NCI-H510A (cell line): ENCODE results near the gene PI4KB.
A peak's percentile ranks its signal among the peaks of the same experiment; 100 is the strongest.
"Not testable (repeated sequence)": the region's sequence is repeated elsewhere in the genome, so short reads cannot be mapped to it uniquely, and the experiment has no call there.

Experiments
- DNase-seq: peaks from one replicate; lab custom pipeline; 2025; lab: John Stamatoyannopoulos, UW

PI4KB gene

DNA sequence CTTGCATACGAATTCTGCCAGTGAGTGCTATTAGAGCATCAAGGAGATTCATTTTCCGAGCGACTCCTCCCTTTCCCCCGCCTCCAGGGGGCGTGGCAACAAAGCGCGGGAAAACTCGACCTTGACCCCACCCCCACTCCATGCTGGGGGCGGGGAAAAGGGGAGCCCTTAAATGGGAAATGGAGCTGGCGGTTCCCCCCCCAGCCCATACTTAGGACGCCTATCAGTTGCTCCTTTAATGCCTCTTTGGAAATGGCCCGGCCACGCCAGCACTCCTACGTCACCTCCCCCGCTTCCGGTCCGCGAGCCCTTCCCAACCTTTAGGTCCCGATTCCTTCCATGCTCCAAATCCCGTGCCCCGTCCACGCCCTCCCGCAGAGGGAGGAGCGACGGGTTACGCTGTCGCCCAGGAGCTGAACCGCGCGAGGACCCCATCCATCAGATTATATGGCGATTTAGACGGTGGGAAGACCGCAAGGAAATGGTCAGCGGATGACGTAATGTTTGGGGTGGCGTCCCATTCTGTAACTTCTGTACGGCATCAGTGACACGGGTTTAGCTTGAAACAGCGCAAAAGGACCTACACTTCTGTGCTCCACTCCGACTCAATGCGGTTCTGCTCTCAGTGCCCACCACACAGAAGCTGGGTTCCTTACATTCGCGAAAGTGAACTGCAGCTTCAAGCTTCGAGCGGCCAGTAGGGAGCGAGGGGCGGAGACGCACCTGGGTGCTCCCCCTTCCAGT is 45.8 kb downstream of the PI4KB start:
- peak; percentile 96 for DNase-seq

DNA sequence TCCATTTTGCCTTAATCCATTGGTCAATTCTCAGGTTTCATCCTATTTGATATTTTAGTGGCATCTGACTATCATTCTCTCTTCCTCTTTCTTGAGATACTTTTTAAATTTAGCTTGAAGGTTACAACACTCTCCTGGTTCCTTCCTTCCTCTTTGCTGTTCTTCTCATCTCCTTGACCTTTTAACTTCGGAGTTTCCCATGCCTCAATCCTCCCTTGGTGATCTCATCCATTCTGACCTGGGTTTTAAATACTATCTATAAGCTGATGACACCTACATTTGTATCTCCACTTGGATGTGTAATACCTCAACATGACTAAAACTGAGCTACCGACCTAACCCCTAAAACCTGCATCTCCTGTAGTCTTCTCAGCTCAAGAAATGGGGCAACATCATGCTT is 50.0 kb downstream of the PI4KB start:
- no peak for DNase-seq

DNA sequence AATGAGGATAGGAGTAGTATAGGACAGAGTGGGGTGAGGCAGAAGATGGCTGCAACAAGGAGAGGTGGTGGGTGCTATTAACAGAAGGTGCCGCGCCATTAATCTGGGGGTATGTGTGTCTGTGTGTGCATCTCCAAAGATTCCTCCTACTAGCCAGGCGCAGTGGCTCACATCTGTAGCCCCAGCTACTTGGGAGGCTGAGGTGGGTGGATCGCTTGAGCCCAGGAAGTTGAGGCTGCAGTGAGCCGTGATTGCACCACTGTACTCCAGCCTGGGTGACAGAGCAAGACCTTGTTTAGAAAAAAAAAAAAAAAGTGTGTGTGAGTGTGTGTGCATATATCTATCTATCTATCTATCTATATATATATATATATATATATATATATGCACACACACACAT is 51.9 kb downstream of the PI4KB start:
- not testable (repeated sequence) for DNase-seq

DNA sequence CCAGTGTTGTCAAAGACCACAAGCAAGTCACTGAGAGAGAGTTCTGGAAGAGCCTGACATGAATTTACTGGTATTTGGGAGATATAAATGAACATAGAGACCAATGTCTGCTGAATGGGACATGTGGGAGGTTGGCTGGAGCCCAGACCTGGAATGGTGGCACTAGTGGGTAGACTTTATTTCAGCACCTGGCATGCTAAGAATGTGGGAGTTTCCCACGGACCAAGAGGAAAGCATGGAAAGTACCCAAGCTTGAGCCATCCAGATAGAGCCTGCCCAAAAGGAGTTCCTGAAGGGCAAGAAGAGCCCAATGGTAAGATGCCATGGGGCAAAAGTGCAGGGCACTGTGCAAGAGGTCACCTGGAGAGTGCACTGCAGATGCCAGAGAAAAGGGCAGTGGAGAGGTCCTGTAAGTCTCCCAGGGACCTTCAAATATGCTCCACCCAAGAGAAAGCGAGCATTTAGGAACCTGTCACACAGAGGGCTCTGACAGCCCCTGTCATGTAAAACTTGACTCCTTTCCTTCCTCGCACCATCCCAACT is 53.2 kb downstream of the PI4KB start:
- DNase-seq: no peak

DNA sequence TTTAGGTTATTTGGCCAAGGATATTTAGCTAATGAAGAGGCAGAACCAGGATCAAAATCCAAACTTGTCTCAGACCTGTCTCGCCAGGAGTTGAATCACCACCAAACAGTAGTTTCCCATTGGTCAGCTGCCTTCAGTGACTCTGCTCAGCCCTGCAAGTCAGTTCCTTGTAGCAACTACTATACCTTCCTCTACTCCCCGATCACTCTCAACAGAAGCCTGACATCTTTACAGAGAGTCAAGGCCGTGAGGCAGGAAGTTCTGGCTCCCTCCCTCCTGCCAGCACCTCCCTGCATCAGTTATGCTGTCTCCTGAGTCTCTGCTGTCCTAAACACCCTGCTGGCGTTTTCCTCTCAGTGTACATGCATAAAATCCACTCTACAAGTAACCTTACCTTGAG is 59.5 kb downstream of the PI4KB start:
- no peak for DNase-seq

DNA sequence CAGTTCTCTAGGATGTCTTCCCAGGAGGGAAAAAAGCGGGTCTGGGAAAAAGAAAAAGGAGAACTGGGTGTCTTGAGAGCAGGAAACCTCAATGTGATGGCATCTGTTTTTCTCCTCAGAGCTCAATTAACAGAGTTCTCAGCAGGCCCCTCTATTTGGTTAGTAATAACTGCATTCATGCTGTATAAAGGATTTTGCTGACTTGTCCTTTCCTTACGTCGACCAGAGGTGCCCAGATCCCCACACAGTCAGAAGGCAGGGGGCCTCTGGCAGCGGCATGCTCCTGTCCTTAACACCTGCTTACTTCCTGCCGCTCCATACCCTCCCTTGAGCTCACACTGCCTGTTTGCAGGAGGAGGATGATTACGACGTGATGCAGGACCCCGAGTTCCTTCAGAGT is 60.4 kb downstream of the PI4KB start:
- no peak for DNase-seq

DNA sequence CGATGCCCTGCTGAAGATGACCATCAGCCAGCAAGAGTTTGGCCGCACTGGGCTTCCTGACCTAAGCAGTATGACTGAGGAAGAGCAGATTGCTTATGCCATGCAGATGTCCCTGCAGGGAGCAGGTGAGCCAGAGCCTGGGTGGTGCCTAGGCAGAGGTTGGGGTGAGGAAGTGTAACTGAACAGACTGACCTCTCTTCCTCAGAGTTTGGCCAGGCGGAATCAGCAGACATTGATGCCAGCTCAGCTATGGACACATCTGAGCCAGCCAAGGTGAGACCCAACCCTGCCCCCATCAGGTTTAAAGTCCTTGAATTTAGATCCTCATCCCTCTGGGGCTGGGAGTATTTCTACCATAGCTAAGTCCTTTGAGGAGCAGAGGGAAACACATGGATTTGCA is 60.9 kb downstream of the PI4KB start:
- DNase-seq: no peak

DNA sequence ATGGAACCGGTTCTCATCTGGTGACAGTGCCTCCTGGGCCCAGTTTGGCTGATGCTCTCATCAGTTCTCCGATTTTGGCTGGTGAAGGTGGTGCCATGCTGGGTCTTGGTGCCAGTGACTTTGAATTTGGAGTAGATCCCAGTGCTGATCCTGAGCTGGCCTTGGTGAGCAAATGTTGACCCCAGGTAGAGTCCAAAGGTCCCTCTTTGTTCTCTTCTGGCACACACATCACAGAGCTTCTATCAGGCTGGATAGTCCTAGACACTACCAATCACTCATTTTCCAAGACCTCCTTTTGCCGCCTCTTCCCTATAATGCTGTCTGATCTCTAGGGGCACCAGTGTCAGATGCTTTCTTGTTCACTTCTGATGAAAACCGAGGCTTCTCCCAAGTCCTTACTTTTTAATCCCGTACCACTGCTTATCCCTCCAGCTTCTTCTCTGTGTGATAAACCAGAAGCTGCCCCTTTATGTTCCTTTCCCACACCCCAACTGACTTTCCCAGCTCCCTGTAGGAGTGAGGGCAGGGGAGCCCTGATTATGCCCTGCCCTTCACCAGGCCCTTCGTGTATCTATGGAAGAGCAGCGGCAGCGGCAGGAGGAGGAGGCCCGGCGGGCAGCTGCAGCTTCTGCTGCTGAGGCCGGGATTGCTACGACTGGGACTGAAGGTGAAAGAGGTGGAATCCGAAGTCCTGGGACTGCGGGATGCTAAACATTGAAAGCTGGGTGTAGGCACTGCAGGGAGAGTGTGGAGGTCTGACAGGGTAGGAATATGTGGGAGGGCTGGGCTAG is 61.6 kb downstream of the PI4KB start:
- no peak for DNase-seq

DNA sequence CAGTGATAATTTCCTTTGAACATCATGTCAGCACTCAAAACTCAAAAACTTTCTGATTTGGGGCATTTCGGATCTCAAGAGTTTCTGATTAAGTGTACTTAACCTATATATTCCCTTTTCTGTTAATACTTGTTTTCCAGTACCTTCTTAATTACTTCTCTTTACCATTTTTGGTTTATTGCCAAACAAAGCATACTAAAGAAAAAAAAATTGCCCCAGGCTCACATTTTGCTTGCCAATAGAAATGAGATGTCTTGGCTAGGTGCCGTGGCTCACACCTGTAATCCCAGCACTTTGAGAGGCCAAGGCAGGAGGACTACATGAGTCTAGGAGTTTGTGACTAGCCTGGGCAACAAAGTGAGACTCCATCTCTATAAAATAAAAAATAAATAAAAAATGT is 67.9 kb downstream of the PI4KB start:
- no peak for DNase-seq

DNA sequence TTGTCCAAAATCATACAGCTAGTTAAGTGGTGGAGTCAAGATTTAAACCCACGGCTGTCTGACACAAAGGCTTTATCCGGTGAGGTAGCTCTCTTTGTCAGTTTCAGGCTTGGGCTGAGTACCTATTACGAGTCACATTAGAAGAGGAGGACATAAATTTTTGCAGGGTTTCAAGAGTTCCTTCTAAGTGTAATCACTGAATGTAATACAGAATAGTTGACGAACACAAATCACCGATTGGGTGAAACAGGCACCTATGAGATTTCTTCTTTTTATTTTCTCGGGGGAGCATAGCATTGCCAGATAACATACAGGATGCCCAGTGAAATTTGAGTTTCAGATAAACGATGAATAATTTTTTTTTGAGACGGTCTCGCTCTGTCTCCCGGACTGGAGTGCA is 71.8 kb downstream of the PI4KB start:
- DNase-seq: no peak

DNA sequence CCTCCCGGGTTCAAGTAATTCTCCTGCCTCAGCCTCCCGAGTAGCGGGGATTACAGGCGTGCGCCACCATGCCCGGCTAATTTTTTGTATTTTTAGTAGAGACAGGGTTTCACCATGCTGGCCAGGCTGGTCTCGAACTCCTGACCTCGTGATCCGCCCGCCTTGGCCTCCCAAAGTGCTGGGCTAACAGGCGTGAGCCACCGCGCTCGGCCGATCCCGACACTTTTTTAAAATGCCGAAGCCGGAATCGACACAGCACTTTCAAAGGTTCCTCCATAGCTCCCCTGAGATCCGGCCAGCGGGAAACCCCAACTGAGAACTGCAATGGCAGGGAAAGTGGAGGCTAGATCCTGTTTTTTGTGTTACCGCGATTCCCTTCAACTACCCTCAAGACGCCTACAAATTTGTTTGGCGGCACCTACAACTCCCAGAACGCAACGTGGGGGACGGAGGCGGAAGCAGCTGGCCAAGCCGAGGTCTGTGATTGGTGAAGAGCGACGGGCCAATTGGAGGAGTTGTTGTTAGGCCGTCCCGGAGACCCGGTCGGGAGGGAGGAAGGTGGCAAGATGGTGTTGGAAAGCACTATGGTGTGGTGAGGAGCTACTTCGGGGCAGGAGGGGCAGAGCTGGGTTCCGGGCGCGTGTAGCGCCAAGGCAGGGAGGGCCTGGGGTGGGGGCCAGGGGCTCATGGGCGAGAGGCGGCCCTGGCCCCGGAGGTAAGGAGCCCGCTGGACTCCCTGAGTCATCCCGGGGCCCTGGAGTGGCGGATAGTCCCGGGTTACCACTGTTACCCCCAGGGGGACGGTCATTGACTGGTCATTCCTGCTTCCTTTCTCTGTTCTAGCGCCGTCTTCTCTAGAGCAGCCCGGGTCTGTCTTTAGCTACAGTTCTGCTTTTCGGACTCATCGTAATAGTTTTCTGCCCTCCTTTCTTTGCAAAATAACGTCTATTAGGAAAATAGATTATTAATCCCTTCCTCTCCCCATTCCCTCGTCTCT is 72.7 kb downstream of the PI4KB start, which contains the start of gene PSMD4:
TSS of gene PSMD4 (plus strand) at position 518 of the 997 bp plus-strand sequence. CDS start at position 567, 49 bp downstream.
- DNase-seq: peak; percentile 93

DNA sequence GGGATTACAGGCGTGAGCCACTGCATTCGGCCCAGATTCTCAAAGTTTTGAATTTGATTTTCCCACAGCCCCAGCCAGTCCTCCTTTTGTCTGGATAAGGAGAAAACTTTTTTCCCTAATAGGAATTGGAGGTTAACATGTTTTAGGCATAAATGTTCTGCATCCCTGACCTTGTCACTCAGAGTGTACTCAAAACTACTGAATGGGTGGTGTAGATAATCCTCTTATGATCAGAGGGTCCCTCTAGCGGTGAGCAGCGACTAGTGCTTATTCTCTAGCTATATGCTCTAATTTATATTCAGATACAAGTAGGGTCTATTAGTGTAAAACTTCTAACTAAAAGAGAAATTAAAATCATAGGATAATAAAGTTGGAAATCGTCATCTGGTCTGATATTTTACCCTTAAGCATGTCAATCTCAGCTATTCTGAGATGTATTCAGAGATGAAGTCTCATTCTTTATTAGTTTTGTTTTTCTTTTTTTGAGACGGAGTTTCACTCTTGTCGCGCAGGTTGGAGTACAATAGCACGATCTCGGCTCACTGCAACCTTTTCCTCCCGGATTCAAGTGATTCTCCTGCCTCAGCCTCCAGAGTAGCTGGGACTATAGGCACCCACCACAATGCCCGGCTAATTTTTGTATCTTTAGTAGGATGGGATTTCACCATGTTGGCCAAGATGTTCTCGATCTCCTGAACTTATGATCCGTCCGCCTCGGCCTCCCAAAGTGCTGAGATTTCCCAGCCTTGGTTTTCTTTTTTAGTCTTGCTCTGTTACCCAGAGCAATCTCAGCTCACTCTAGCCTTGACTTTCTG is 75.4 kb downstream of the PI4KB start:
- DNase-seq: peak; percentile 52

DNA sequence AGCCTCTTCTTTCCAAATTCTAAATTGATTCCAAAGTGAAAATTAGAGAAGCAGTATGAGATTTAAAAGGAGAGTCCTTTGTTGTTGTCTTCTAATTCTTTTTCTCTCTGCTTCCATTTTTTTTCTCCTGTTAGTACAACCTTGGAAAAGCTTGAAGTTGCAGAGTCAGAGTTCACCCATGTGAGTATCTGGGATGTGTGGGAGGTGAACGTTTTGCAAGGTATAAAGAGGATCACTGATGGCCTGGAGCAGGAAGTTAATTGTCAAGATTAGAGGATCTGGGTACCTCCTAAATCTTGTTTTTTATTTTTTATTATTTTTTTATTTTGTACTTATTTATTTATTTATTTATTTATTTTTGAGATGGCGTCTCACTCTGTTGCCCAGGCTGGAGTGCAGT is 80.4 kb downstream of the PI4KB start:
- no peak for DNase-seq

DNA sequence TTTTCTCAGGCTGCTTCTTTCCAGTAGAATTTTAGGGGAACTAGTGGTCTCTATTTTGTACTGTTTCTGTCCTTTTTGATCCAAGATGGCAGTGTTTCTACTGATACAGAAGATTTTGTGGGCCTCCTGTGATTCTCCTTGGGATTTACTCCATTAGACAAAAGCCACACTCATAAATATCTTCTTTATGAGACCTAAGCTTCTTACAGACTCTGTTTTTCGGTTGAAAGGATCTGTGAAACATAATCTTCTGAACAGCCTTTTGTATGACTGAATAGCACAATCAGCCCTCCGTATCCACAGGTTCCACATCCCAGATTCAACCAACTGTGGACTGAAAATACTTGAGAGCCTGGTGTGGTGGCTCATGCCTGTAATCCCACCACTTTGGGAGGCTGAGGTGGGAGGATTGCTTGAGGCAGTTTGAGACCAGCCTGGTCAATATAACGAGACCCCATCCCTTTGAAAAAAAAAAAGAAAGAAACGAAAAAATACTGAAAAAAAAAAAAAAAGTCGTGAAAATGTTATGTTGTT is 83.5 kb downstream of the PI4KB start:
- no peak for DNase-seq

DNA sequence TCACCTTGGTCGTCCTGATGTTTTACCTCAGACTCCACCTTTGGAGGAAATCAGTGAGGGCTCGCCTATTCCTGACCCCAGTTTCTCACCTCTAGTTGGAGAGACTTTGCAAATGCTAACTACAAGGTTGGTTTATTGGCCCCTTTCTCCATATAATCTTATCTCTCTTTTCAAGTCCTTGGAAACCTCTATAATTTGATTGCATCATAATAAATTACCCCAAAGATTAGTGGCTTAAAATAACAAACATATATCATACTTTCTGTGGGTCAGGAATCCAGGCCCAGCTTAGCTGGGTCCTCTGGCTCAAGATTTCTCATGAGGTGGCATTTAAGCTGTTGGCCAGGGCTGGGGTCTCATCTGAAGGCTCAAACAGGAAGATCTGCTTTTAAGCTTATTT is 84.8 kb downstream of the PI4KB start:
- DNase-seq: no peak
